Activated CD8-positive, alpha-beta T cell treated with anti-CD3 and anti-CD28 coated beads for 36 hours (primary cell): ENCODE results near the gene ERCC2. TPM values are rescaled to one million over a fixed set of nuclear protein-coding genes. Genes with fewer than 3 reads are reported as not detected.

ENCODE experiments used
- ATAC-seq: fragments of 200-7000 bp; cut with Tn5 transposase; one replicate; pipeline ENCODE4 v1.10.0; 2021; ENCODE audit warnings: mild to moderate bottlenecking, moderate library complexity
- CTCF ChIA-PET: fragments of 350-600 bp; sonication (Branson Sonifier 250); formaldehyde crosslinking; loops from one replicate; lab custom pipeline; 2021; ENCODE audit warnings: antibody characterized with exemption; lab: Charles Lee
- POLR2A ChIA-PET: fragments of 350-600 bp; sonication (Branson Sonifier 250); formaldehyde crosslinking; loops from one replicate; lab custom pipeline; 2021; ENCODE audit warnings: antibody characterized with exemption; lab: Charles Lee
- DNase-seq: peaks from one replicate; pipeline ENCODE4 v3.0.0-alpha.2; 2020
- H3K27ac Mint-ChIP-seq: one replicate; pipeline ENCODE4 v1.8.0; 2021; ENCODE audit warnings: mild to moderate bottlenecking, mixed read lengths
- H3K27me3 Mint-ChIP-seq: one replicate; pipeline ENCODE4 v1.8.0; 2021; ENCODE audit warnings: mixed read lengths
- H3K36me3 Mint-ChIP-seq: one replicate; pipeline ENCODE4 v1.8.0; 2021; ENCODE audit warnings: low read depth, mixed read lengths
- H3K4me1 Mint-ChIP-seq: one replicate; pipeline ENCODE4 v1.8.0; 2021; ENCODE audit warnings: low read depth, mixed read lengths
- H3K4me3 Mint-ChIP-seq: one replicate; pipeline ENCODE4 v1.8.0; 2021; ENCODE audit warnings: mild to moderate bottlenecking, moderate library complexity, mixed read lengths
- H3K9me3 Mint-ChIP-seq: one replicate; pipeline ENCODE4 v1.8.0; 2021; ENCODE audit warnings: mixed read lengths
- intact Hi-C: fragments of 100-400 bp; cut with micrococcal nuclease; formaldehyde crosslinking; loops from one replicate; pipeline ENCODE4 v1.10.0; 2022
- total RNA-seq, 2 experiments: library from RNA; stranded (reverse); gene quantifications; one replicate each; pipeline ENCODE4 v1.2.3, GENCODE V29; 2021
- TF ChIP-seq, protein P1 (sequence below): fragments of 200-600 bp; IDR thresholded peaks from one replicate; pipeline ENCODE4 v1.8.0; 2022; ENCODE audit warnings: antibody characterized with exemption, mild to moderate bottlenecking

The ERCC2 gene
- total RNA-seq, 2 experiments from 2014 or later = 23.2 to 25.6 TPM

DNA sequence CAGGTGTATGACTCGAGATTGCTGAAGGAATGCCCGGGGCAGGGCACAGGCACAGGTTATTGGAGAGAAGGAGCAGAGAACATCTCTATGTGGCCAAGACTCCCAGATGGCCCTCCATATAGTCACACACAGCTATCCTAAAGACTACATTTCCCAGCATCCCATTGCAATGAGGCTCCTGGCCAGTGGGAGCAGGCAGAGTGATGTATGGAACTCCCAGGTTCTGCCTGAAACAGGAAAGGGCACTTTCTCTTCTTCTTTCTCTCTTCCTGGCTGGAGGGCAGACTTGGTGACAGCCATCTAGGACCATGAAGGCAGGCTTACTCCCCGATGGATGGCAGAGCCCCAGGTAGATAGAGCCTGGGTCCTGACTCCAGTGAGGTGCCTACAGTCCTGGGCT, 21.0 kb upstream of the ERCC2 start:
- ATAC-seq = no peak
- Mint-ChIP-seq H3K27me3 (peaks cover 12% of the 10 kb centered on the region), H3K27ac (no peak overlapping the region), H3K9me3 (no peaks in the 10 kb centered on the region), H3K4me3 (no peak overlapping the region), H3K36me3 (no peaks in the 10 kb centered on the region), H3K4me1 (no peaks in the 10 kb centered on the region)
- TF ChIP-seq, protein P1, sequence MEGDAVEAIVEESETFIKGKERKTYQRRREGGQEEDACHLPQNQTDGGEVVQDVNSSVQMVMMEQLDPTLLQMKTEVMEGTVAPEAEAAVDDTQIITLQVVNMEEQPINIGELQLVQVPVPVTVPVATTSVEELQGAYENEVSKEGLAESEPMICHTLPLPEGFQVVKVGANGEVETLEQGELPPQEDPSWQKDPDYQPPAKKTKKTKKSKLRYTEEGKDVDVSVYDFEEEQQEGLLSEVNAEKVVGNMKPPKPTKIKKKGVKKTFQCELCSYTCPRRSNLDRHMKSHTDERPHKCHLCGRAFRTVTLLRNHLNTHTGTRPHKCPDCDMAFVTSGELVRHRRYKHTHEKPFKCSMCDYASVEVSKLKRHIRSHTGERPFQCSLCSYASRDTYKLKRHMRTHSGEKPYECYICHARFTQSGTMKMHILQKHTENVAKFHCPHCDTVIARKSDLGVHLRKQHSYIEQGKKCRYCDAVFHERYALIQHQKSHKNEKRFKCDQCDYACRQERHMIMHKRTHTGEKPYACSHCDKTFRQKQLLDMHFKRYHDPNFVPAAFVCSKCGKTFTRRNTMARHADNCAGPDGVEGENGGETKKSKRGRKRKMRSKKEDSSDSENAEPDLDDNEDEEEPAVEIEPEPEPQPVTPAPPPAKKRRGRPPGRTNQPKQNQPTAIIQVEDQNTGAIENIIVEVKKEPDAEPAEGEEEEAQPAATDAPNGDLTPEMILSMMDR = no peak
- ChIA-PET CTCF (no interaction called here), POLR2A (no interaction called here)
- no peak for DNase-seq
- intact Hi-C loops = no loop called here

DNA sequence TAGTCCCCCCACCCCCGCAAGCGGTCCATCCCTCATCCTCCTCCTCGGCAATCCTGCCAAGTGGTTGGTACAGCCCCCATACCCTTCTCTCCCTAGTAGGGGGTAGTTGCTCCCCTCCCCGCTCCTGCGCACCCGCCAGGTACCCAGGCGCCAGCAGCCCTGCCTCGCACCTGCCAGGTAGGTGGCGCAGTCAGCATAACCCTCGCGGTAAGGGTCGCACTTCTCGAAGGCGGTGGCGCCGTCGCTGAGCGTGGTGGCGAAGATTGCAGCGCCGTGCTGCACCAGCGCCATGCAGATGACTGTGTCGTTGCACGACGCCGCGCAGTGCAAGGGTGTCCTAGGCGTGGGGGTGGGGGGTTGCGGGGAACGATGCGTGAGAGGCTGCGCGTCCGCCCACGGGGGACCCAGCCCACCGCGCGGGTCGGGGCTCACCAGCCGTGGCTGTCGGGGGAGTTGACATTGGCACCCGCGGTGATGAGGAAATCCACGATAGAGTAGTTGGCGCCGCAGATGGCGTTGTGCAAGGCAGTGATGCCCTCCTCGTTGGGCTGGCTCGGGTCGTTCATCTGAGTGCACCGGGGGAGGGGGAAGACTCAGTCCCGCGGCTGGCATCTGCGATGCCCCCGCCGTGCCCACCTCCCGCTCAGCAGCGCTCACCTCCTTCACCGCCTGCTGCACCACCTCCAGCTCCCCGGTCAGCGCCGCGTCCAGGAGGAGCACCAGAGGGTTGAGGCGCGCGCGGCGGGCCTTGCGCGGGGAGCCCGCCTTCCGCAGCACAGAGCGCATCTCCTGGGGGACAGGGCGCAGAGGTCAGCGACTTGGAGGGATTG, 15.2 kb upstream of the ERCC2 start:
- CTCF ChIA-PET = no interaction called here
- no peaks in the 10 kb centered on the region for H3K9me3 Mint-ChIP-seq

DNA sequence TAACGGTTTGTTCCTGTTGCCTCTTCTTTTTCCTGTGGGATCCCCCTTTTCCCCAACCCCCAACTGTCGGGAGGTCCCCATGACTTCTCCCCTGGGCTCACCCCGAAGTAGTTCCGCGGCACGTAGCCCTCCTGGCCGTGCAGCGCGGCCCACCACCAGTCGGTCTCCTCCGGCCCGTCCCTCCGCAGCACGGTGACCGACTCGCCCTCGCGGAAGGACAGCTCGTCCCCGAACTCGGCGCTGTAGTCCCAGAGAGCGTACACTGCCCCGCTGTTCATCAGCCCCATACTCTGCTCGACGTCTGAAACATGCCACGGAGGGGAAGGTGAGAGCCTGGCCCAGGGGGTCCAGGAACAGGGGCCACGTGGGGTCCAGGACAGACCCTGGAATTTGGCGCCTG, 12.1 kb upstream of the ERCC2 start:
- H3K36me3 Mint-ChIP-seq = no peaks in the 10 kb centered on the region
- ChIA-PET CTCF (no interaction called here), POLR2A (no interaction called here)

More for the DNA sequence above, 15.2 kb upstream of the ERCC2 start:
- intact Hi-C loops = no loop called here
- TF ChIP-seq, protein P1 = no peak
- Mint-ChIP-seq H3K4me1 (no peaks in the 10 kb centered on the region), H3K36me3 (no peaks in the 10 kb centered on the region), H3K27ac (no peak overlapping the region), H3K4me3 (no peak overlapping the region), H3K27me3 (peaks cover 22% of the 10 kb centered on the region)
- DNase-seq (no peak), ATAC-seq (no peak)
- POLR2A ChIA-PET = interaction anchor here (1.0 kb wide), 1 partner anchor 249 kb away, joined by 3 read pairs; no protein-coding TSS in a partner anchor

DNA sequence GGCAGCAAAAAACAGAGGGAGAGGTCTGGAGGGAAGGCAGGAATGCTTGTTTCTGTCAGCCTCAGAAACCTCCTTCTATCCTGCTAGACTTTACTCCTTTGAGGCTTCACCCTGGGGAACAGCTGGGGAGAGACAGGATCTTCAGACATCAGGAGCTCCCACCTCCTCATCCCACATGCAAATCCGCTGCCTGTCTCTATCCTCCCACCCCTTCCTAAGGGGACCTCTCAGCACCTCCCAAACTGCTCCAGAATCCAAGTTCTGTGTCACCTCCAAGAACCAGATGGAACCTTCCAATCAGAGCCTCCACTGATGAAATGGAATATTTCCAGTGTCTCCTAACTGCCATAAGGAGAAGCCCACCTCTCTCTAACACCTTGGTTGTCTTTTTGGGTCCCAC, 9.7 kb upstream of the ERCC2 start:
- CTCF ChIA-PET = no interaction called here
- no peak for ATAC-seq
- no peak overlapping the region for H3K4me3 Mint-ChIP-seq

More for the DNA sequence above, 12.1 kb upstream of the ERCC2 start:
- no peaks in the 10 kb centered on the region for H3K9me3 Mint-ChIP-seq
- TF ChIP-seq, protein P1 = no peak
- no peak overlapping the region for H3K4me3 Mint-ChIP-seq
- no peak overlapping the region for H3K27ac Mint-ChIP-seq
- DNase-seq = no peak
- peaks cover 18% of the 10 kb centered on the region for H3K27me3 Mint-ChIP-seq
- intact Hi-C loops = no loop called here
- H3K4me1 Mint-ChIP-seq = no peaks in the 10 kb centered on the region
- no peak for ATAC-seq

More for the DNA sequence above, 9.7 kb upstream of the ERCC2 start:
- H3K36me3 Mint-ChIP-seq = no peaks in the 10 kb centered on the region
- H3K27me3 Mint-ChIP-seq = peaks cover 4% of the 10 kb centered on the region
- H3K27ac Mint-ChIP-seq = no peak overlapping the region
- POLR2A ChIA-PET = no interaction called here
- TF ChIP-seq, protein P1 = no peak
- no peaks in the 10 kb centered on the region for H3K9me3 Mint-ChIP-seq
- no peak for DNase-seq
- H3K4me1 Mint-ChIP-seq = no peaks in the 10 kb centered on the region
- intact Hi-C loops = no loop called here
